Transverse colon (tissue), 4 donors: Measurements from ENCODE around the gene RFX1.
A peak's percentile ranks its signal among the peaks of the same experiment; 100 is the strongest.

Source experiments
- POLR2A ChIP-seq: fragments of 450-650 bp; IDR thresholded peaks from one replicate; pipeline ENCODE4 v1.6.1; 2016; ENCODE audit warnings: antibody characterized with exemption, mild to moderate bottlenecking, moderate library complexity
- POLR2AphosphoS5 ChIP-seq, 3 donors: sonication (generic); formaldehyde crosslinking; IDR thresholded peaks; one replicate each; pipeline ENCODE4 v1.6.1; 2016; ENCODE audit warnings: antibody characterized with exemption in 3 of 3
- TF ChIP-seq, protein P1 (sequence below), 5 experiments: fragments of 200-600 bp in 3 of 5; fragments of 450-650 bp in 2 of 5; sonication (generic) in 3 of 5; IDR thresholded peaks; 1 replicate in 2 of 5; 2 replicates in 3 of 5; pipeline ENCODE4 v1.5.1; 2016 to 2017; ENCODE audit warnings: antibody characterized with exemption in 5 of 5, inconsistent platforms in 3 of 5, mild to moderate bottlenecking in 2 of 5, moderate library complexity in 1 of 5

DNA sequence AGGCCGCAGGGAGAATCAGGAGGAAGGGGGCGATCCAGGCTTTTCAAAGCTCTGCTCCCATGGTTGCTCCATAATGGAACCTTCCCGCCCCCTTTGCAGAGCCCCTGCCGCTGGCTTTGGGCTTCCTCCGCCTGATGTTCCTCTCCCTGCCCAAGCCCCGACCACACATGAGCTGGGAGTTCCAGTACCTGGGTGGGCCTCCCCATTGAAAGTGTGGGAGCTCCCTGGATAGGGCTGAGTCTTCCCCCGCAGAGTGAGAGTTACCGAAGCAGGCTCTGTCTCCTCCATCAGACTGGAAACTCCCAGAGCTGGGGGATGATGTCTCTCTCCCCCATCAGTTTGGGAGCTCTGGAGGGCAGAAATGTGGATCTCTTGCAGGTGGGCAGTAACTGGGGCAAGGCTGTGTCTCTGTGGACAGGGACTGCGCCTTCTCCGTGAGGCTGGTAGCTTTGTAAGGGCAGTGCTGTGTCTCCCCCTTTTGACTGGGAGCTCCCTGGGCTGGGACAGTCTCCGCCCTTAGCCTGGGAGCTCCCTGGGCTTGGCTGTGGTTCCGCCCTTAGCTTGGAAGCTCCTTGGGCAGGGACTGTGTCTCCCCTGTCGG lies 53.1 kb downstream of the RFX1 start:
- TF ChIP-seq, protein P1, sequence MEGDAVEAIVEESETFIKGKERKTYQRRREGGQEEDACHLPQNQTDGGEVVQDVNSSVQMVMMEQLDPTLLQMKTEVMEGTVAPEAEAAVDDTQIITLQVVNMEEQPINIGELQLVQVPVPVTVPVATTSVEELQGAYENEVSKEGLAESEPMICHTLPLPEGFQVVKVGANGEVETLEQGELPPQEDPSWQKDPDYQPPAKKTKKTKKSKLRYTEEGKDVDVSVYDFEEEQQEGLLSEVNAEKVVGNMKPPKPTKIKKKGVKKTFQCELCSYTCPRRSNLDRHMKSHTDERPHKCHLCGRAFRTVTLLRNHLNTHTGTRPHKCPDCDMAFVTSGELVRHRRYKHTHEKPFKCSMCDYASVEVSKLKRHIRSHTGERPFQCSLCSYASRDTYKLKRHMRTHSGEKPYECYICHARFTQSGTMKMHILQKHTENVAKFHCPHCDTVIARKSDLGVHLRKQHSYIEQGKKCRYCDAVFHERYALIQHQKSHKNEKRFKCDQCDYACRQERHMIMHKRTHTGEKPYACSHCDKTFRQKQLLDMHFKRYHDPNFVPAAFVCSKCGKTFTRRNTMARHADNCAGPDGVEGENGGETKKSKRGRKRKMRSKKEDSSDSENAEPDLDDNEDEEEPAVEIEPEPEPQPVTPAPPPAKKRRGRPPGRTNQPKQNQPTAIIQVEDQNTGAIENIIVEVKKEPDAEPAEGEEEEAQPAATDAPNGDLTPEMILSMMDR (IDR thresholded peaks at IDR 0.05), result peak in 2 of 5 experiments; percentile 5 to 29
- peak; percentile 72 for TF ChIP-seq POLR2A
- TF ChIP-seq POLR2AphosphoS5 (IDR thresholded peaks at IDR 0.05), result peak in 2 of 3 donors; percentile 63 to 71
